H1 (cell line): ENCODE measurements around the gene ELP4. TPM values are rescaled to one million over a fixed set of nuclear protein-coding genes. Genes with fewer than 3 reads are reported as not detected.

Source experiments
- CTCF ChIA-PET: fragments of 300-600 bp; sonication (Branson Sonifier 250); formaldehyde crosslinking; loops from one replicate; lab custom pipeline; 2021; ENCODE audit not compliant: partially characterized antibody; lab: Charles Lee
- POLR2A ChIA-PET: fragments of 300-600 bp; sonication (Branson Sonifier 250); formaldehyde crosslinking; loops from one replicate; lab custom pipeline; 2021; ENCODE audit warnings: inconsistent platforms; ENCODE audit not compliant: partially characterized antibody; lab: Charles Lee
- DNase-seq, 2 experiments: peaks; one replicate each; pipeline versions ENCODE4 v3.0.0 to v3.0.0-alpha.2; 2010 to 2022; ENCODE audit warnings: low spot score in 2 of 2, low read depth in 1 of 2, mixed read lengths in 1 of 2
- FAIRE-seq: peaks from 2 replicates; lab custom pipeline; 2011; peaks lifted over from hg19 to GRCh38; lab: Jason Lieb, UNC
- H2AFZ ChIP-seq: 2 replicates; pipeline ENCODE4 v1.8.1; 2012; ENCODE audit warnings: low read length, inconsistent platforms
- H2AK5ac ChIP-seq: 2 replicates; pipeline ENCODE4 v1.6.1; 2013; ENCODE audit warnings: low read depth, low read length
- H2BK120ac ChIP-seq: replicated peaks from 2 replicates; pipeline ENCODE3; 2013; ENCODE audit warnings: low read depth, low read length, inconsistent platforms
- H2BK12ac ChIP-seq: 2 replicates; pipeline ENCODE4 v1.6.1; 2013; ENCODE audit warnings: low read depth, low read length
- H2BK15ac ChIP-seq: 2 replicates; pipeline ENCODE4 v1.6.1; 2013; ENCODE audit warnings: low read length
- H2BK20ac ChIP-seq: 2 replicates; pipeline ENCODE4 v1.6.1; 2013; ENCODE audit warnings: low read length
- H2BK5ac ChIP-seq: 2 replicates; pipeline ENCODE4 v1.6.1; 2013; ENCODE audit warnings: low read depth, low read length
- H3K14ac ChIP-seq: 2 replicates; pipeline ENCODE4 v1.6.1; 2013; ENCODE audit warnings: inconsistent platforms; ENCODE audit not compliant: insufficient read length
- H3K18ac ChIP-seq: 2 replicates; pipeline ENCODE4 v1.6.1; 2013; ENCODE audit warnings: low read length; ENCODE audit errors: extremely low read depth
- H3K23ac ChIP-seq: 2 replicates; pipeline ENCODE4 v1.6.1; 2013; ENCODE audit warnings: inconsistent platforms; ENCODE audit not compliant: insufficient read length
- H3K23me2 ChIP-seq: 2 replicates; pipeline ENCODE4 v1.6.1; 2013; ENCODE audit warnings: low read depth, low read length
- H3K27ac ChIP-seq: 2 replicates; pipeline ENCODE4 v1.6.1; 2011; ENCODE audit warnings: low read depth, low read length, inconsistent platforms
- H3K27me3 ChIP-seq, 4 experiments: replicated peaks in 1 of 4; 1 replicate in 1 of 4; 2 replicates in 3 of 4; pipeline versions ENCODE4 v1.6.1 to v1.8.1; 2011 to 2013; ENCODE audit warnings: low read length in 3 of 4, mild to moderate bottlenecking in 3 of 4, inconsistent platforms in 2 of 4, mixed read lengths in 2 of 4, moderate library complexity in 1 of 4; ENCODE audit not compliant: control insufficient read depth in 3 of 4, insufficient read depth in 3 of 4; ENCODE audit errors: extremely low read depth in 1 of 4
- H3K36me3 ChIP-seq, 4 experiments: 2 replicates each; pipeline versions ENCODE4 v1.6.1 to v1.8.1; 2011 to 2013; ENCODE audit warnings: mild to moderate bottlenecking in 4 of 4, low read length in 3 of 4, moderate library complexity in 2 of 4, control low read depth in 1 of 4, inconsistent platforms in 1 of 4; ENCODE audit not compliant: insufficient read depth in 4 of 4, control insufficient read depth in 2 of 4
- H3K4ac ChIP-seq: replicated peaks from 2 replicates; pipeline ENCODE3; 2013; ENCODE audit warnings: low read length, low read depth, mixed read lengths, inconsistent platforms; ENCODE audit not compliant: insufficient read length
- H3K4me1 ChIP-seq, 4 experiments: replicated peaks in 1 of 4; 1 replicate in 1 of 4; 2 replicates in 3 of 4; pipeline versions ENCODE4 v1.6.1 to v1.8.1; 2011 to 2013; ENCODE audit warnings: low read length in 3 of 4, inconsistent platforms in 2 of 4, mixed read lengths in 1 of 4; ENCODE audit not compliant: insufficient read depth in 4 of 4, control insufficient read depth in 3 of 4
- H3K4me2 ChIP-seq, 2 experiments: 2 replicates each; pipeline versions ENCODE4 v1.6.1 to v1.8.1; 2011 to 2013; ENCODE audit warnings: low read depth in 2 of 2, low read length in 2 of 2, control low read depth in 1 of 2, inconsistent platforms in 1 of 2, mild to moderate bottlenecking in 1 of 2; ENCODE audit not compliant: insufficient read depth in 1 of 2
- H3K4me3 ChIP-seq, 4 experiments: fragments of 200-600, 300-600 bp in 1 of 4; sonication (generic), shearing (Covaris generic), sonication (Bioruptor Twin) in 1 of 4; 2 replicates each; pipeline versions ENCODE4 v1.5.1 to v1.8.1; 2011 to 2016; ENCODE audit warnings: low read length in 4 of 4, low read depth in 3 of 4, control low read depth in 2 of 4, inconsistent platforms in 2 of 4, mild to moderate bottlenecking in 2 of 4, mixed read lengths in 1 of 4, moderate library complexity in 1 of 4; ENCODE audit not compliant: insufficient read depth in 2 of 4; ENCODE audit errors: extremely low read depth in 1 of 4
- H3K56ac ChIP-seq: replicated peaks from 2 replicates; pipeline ENCODE3; 2013; ENCODE audit warnings: low read depth, mild to moderate bottlenecking, mixed read lengths, low read length, inconsistent platforms; ENCODE audit not compliant: insufficient read length
- H3K79me1 ChIP-seq: 2 replicates; pipeline ENCODE4 v1.6.1; 2013; ENCODE audit warnings: low read depth, low read length, control low read depth
- H3K79me2 ChIP-seq, 2 experiments: 2 replicates each; pipeline versions ENCODE4 v1.6.1 to v1.8.1; 2012 to 2013; ENCODE audit warnings: low read length in 2 of 2, mild to moderate bottlenecking in 2 of 2, inconsistent platforms in 1 of 2; ENCODE audit not compliant: insufficient read depth in 2 of 2, control insufficient read depth in 1 of 2
- H3K9ac ChIP-seq, 4 experiments: replicated peaks in 1 of 4; 1 replicate in 1 of 4; 2 replicates in 3 of 4; pipeline versions ENCODE4 v1.6.1 to v1.8.1; 2011 to 2013; ENCODE audit warnings: low read depth in 3 of 4, low read length in 3 of 4, control low read depth in 2 of 4, mild to moderate bottlenecking in 2 of 4, moderate library complexity in 2 of 4, inconsistent platforms in 1 of 4; ENCODE audit errors: extremely low read depth in 1 of 4
- H3K9me3 ChIP-seq, 2 experiments: 2 replicates each; pipeline versions ENCODE4 v1.6.1 to v1.8.1; 2012 to 2013; ENCODE audit warnings: mild to moderate bottlenecking in 2 of 2, moderate library complexity in 2 of 2, control low read depth in 1 of 2, inconsistent platforms in 1 of 2, low read depth in 1 of 2, low read length in 1 of 2, mixed read lengths in 1 of 2; ENCODE audit not compliant: insufficient read depth in 2 of 2
- H4K20me1 ChIP-seq, 2 experiments: replicated peaks in 1 of 2; 2 replicates each; pipeline versions ENCODE3 to v1.8.1; 2011 to 2013; ENCODE audit warnings: inconsistent platforms in 2 of 2, low read length in 2 of 2, mild to moderate bottlenecking in 1 of 2; ENCODE audit not compliant: insufficient read depth in 2 of 2, control insufficient read depth in 1 of 2
- H4K5ac ChIP-seq: 2 replicates; pipeline ENCODE4 v1.6.1; 2013; ENCODE audit warnings: low read length, low read depth, mixed read lengths, inconsistent platforms; ENCODE audit not compliant: insufficient read length
- H4K8ac ChIP-seq: 2 replicates; pipeline ENCODE4 v1.8.0; 2013; ENCODE audit warnings: mild to moderate bottlenecking, moderate library complexity, low read length, inconsistent platforms; ENCODE audit not compliant: insufficient read depth; ENCODE audit errors: extremely low read depth
- H4K91ac ChIP-seq: replicated peaks from 2 replicates; pipeline ENCODE3; 2013; ENCODE audit warnings: low read length, mixed read lengths, inconsistent platforms; ENCODE audit not compliant: insufficient read length
- ASH2L ChIP-seq: fragments of 200-600, 300-600 bp; sonication (generic); IDR thresholded peaks from one replicate; pipeline ENCODE4 v1.7.1; 2017; ENCODE audit warnings: low read length
- CHD1 ChIP-seq: IDR thresholded peaks from 2 replicates; pipeline ENCODE4 v1.6.1; 2012; ENCODE audit warnings: low read depth, low read length, improper control_type of control experiment
- EP300 ChIP-seq, 2 experiments: IDR thresholded peaks; 1 replicate in 1 of 2; 2 replicates in 1 of 2; pipeline ENCODE4 v1.6.1; 2011 to 2012; ENCODE audit warnings: low read depth in 2 of 2, low read length in 2 of 2, mild to moderate bottlenecking in 2 of 2, borderline replicate concordance in 1 of 2, inconsistent platforms in 1 of 2, moderate library complexity in 1 of 2
- HDAC6 ChIP-seq: IDR thresholded peaks from one replicate; pipeline ENCODE4 v1.7.1; 2012; ENCODE audit warnings: low read depth, mild to moderate bottlenecking, inconsistent platforms, low read length, moderate library complexity
- JUN ChIP-seq: IDR thresholded peaks from 2 replicates; pipeline ENCODE4 v1.6.1; 2011; ENCODE audit warnings: low read depth, mild to moderate bottlenecking, improper control_type of control experiment, low read length
- RBBP5 ChIP-seq: IDR thresholded peaks from 2 replicates; pipeline ENCODE4 v1.7.1; 2012; ENCODE audit warnings: low read depth, mild to moderate bottlenecking, inconsistent platforms, low read length, moderate library complexity, borderline replicate concordance
- RXRA ChIP-seq: IDR thresholded peaks from 2 replicates; pipeline ENCODE4 v1.6.1; 2011; ENCODE audit warnings: low read depth, mild to moderate bottlenecking, low read length, moderate library complexity; ENCODE audit not compliant: insufficient read depth
- SIX5 ChIP-seq: IDR thresholded peaks from 2 replicates; pipeline ENCODE4 v1.6.1; 2011; ENCODE audit warnings: mild to moderate bottlenecking, low read depth, low read length
- SRF ChIP-seq: IDR thresholded peaks from 2 replicates; pipeline ENCODE4 v1.6.1; 2011; ENCODE audit warnings: mild to moderate bottlenecking, low read depth, low read length, moderate library complexity
- TCF12 ChIP-seq: IDR thresholded peaks from 2 replicates; pipeline ENCODE4 v1.6.1; 2011; ENCODE audit warnings: low read depth, mild to moderate bottlenecking, low read length
- polyA plus RNA-seq, 7 experiments: library from polyadenylated mRNA; depleted of rRNA in 3 of 7; stranded (reverse) in 5 of 7; unstranded in 2 of 7; fragments of >200 nt in 5 of 7; fragments of 200-250 nt in 2 of 7; gene quantifications; 1 replicate in 5 of 7; 2 replicates in 1 of 7; 4 replicates in 1 of 7; pipeline versions ENCODE4 v1.2.1 to v1.2.3, GENCODE V29; 2011 to 2013; ENCODE audit warnings: missing spikeins in 2 of 7, mixed read lengths in 2 of 7
- total RNA-seq: library from RNA; stranded (reverse); fragmentation: NEBNext Ultra II Directional; extraction: Animal tissue kit (Norgen Biotek cat#: 25700); gene quantifications from 2 replicates; pipeline ENCODE4 v1.2.1, GENCODE V29; 2021
- TF ChIP-seq, protein P1 (sequence below): IDR thresholded peaks from 2 replicates; pipeline ENCODE4 v1.6.1; 2012; ENCODE audit warnings: inconsistent platforms
- TF ChIP-seq, protein P2 (sequence below): IDR thresholded peaks from 2 replicates; pipeline ENCODE4 v1.6.1; 2011; ENCODE audit warnings: low read depth, mild to moderate bottlenecking, low read length; ENCODE audit not compliant: insufficient read depth

ELP4 gene
- total and polyA plus RNA-seq, 2 of the 8 experiments (the other 6 are each of a cell fraction or from before 2014, with no cell fraction given) = 14.0 to 18.6 TPM

DNA sequence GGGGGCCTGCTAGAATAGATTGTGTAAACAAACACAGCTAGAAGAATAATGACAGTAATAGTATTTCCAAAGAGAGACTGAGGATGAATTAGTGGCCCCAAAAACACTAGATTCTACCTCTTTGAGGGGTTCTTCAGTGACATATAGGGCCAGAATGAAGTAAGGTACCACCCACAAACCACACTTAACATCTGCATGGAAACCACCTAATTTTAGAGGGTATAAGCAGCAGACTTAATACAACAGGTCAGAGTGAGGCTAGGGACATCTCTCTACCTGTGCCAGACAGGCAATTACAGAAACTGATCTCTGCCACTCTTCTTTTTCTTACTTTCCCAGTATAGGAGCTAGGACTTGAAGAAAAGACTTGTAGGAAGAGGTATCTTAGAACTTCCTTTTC is 20.1 kb downstream of the ELP4 start:
- H3K9ac ChIP-seq = no peak overlapping the region
- no peak overlapping the region for H2AK5ac ChIP-seq
- no peaks in the 10 kb centered on the region for H3K79me2 ChIP-seq
- no peak overlapping the region for H4K91ac ChIP-seq
- H2AFZ ChIP-seq = no peak overlapping the region
- no peaks in the 10 kb centered on the region for H3K4me1 ChIP-seq
- ChIA-PET CTCF (interaction anchor here (0.6 kb wide), 2 partner anchors 100 to 345 kb away, joined by 3 to 5 read pairs; no protein-coding TSS in a partner anchor), POLR2A (no interaction called here)
- H3K4me3 ChIP-seq = no peak overlapping the region
- H3K56ac ChIP-seq = no peak overlapping the region
- H3K14ac ChIP-seq = no peak overlapping the region
- H2BK15ac ChIP-seq = no peak overlapping the region
- DNase-seq = no peak
- H2BK20ac ChIP-seq = no peak overlapping the region
- no peaks in the 10 kb centered on the region for H3K27me3 ChIP-seq
- H3K27ac ChIP-seq = no peak overlapping the region
- no peak overlapping the region for H2BK120ac ChIP-seq
- no peak overlapping the region for H3K23ac ChIP-seq
- H3K36me3 ChIP-seq = no peaks in the 10 kb centered on the region
- no peak overlapping the region for H3K4me2 ChIP-seq
- no peak overlapping the region for H3K4ac ChIP-seq
- H3K23me2 ChIP-seq = no peaks in the 10 kb centered on the region; the same call in 1 of the 2 replicates
- no peak overlapping the region for H2BK5ac ChIP-seq
- H4K8ac ChIP-seq = no peak overlapping the region
- no peaks in the 10 kb centered on the region for H3K9me3 ChIP-seq
- no peaks in the 10 kb centered on the region for H3K79me1 ChIP-seq
- H4K5ac ChIP-seq = no peak overlapping the region
- no peak for FAIRE-seq
- H2BK12ac ChIP-seq = no peak overlapping the region
- no peak overlapping the region for H3K18ac ChIP-seq
- H4K20me1 ChIP-seq = no peaks in the 10 kb centered on the region
- TF ChIP-seq TCF12 = no peak
- TF ChIP-seq, protein P1, sequence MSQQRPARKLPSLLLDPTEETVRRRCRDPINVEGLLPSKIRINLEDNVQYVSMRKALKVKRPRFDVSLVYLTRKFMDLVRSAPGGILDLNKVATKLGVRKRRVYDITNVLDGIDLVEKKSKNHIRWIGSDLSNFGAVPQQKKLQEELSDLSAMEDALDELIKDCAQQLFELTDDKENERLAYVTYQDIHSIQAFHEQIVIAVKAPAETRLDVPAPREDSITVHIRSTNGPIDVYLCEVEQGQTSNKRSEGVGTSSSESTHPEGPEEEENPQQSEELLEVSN = no peak
- TF ChIP-seq, protein P2, sequence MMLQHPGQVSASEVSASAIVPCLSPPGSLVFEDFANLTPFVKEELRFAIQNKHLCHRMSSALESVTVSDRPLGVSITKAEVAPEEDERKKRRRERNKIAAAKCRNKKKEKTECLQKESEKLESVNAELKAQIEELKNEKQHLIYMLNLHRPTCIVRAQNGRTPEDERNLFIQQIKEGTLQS = no peak
- no peak for TF ChIP-seq HDAC6
- no peak for TF ChIP-seq EP300 (IDR thresholded peaks at IDR 0.05; ENCODE audit: borderline replicate concordance in 1 of 2, low read depth in 2 of 2, low read length in 2 of 2)
- no peak for TF ChIP-seq CHD1
- TF ChIP-seq ASH2L = no peak
- no peak for TF ChIP-seq RBBP5
- TF ChIP-seq SIX5 = no peak
- TF ChIP-seq SRF = no peak
- no peak for TF ChIP-seq JUN
- no peak for TF ChIP-seq RXRA
